Activated effector memory CD4-positive, alpha-beta T cell treated with anti-CD3 and anti-CD28 coated beads, Interleukin-2, amount 50 U/mL, for 16 hours (primary cell): ENCODE measurements around the gene TLNRD1.

Experiments
- DNase-seq: peaks from one replicate; pipeline ENCODE4 v3.0.0-alpha.2; 2020

TLNRD1 gene

GRCh38 chr15:80978685-80979329, 21.9 kb upstream of the TLNRD1 start:
- DNase-seq: no peak

- no peak for DNase-seq
These were observed 21.1 kb upstream of the TLNRD1 start for GRCh38 chr15:80979538-80980200.

- no peak for DNase-seq
These were observed 18.5 kb upstream of the TLNRD1 start for GRCh38 chr15:80982205-80982604.

GRCh38 chr15:80982839-80983238, 17.9 kb upstream of the TLNRD1 start:
- no peak for DNase-seq

DNA sequence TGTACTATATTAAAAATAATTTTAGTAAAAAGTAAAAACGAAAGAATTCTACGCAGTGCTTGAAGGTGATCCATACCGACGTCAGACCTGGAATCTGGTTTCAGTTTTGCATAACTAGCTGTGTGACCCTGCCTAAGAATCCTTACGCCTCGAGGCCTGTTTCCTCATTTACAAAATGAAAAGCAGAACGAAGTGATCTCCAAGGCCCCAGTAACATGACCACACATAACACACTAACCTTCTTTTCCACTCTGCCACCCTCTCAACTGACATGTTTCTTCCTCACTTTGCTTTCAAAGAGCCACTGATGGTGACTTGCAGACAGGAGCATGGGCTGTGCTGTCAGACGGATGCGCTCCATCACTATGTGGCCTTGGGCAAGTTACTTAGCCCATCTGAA, 15.9 kb upstream of the TLNRD1 start:
- DNase-seq: no peak

- no peak for DNase-seq
These were observed 14.7 kb upstream of the TLNRD1 start for GRCh38 chr15:80985981-80986380.

- DNase-seq: no peak
These were observed 14.2 kb upstream of the TLNRD1 start for GRCh38 chr15:80986487-80986886.

- no peak for DNase-seq
These were observed 12.5 kb upstream of the TLNRD1 start for GRCh38 chr15:80988148-80988796.

- no peak for DNase-seq
These were observed 11.6 kb upstream of the TLNRD1 start for GRCh38 chr15:80989081-80989517.

GRCh38 chr15:80989518-80990478, 10.9 kb upstream of the TLNRD1 start, which contains the start of gene MESD:
Gene MESD (minus strand): TSS chr15:80989819. CDS start chr15:80989791, 28 bp downstream.
- DNase-seq: peak; percentile 98

- DNase-seq: no peak
These were observed 9.8 kb upstream of the TLNRD1 start for GRCh38 chr15:80990955-80991354.

GRCh38 chr15:80991421-80991820, 9.3 kb upstream of the TLNRD1 start:
- DNase-seq: peak; percentile 44

DNA sequence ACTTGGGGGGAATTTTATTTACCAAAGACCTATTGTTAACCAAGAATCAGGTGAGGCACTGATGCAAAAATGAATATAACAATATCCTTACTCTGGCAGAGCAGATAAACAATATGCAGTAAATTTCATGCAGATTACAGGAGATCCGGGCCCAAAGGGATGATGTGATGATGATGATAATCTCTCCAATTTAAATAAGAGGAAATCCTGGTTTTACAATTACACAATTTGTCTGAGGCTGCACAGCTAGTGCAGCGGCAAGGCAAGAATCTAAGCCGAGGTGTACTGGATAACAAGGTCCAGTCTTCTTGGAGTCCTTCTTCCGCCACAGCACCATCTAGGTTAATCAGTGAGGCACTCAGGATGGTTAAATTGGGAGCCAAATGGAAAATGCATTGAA, 8.7 kb upstream of the TLNRD1 start:
- DNase-seq: no peak

DNA sequence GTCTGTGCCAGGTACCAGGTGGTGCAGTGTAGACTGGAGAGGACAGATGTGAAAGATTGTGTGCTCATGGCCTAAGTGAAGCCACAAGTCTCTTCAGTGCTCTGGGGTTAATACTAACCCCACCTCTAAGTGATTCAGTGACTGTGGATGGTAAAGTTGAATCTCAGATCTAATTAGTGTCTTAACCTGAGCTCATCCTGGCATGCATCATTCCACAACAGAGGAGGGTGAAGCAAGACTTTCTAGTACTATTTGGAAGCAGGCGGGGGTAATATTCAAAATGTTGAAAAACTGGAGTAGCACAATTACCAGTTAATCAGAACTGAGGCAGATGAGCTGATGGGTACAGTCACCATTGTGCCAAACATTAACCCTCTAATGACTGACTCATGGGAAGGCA, 8.3 kb upstream of the TLNRD1 start:
- no peak for DNase-seq

DNA sequence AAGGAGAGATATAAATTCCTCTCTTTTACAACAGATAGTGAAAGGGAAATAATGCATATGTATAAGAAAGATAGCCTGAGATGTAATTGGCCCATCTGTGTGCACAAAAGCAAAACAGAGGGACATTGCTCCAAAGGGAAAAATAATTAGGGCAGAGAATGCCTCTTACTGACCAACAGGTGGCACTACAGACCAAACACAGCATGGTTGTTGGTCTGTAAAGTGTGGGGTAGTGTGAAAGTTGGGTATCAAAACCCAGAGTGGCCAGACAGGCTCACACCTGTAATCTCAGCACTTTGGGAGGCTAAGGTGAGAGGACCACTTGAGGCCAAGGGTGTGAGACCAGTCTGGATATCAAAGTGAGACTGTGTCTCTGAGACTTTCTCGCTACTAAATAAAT, 4.5 kb upstream of the TLNRD1 start:
- DNase-seq: no peak

- DNase-seq: no peak
These were observed 3.0 kb upstream of the TLNRD1 start for GRCh38 chr15:80997692-80998091.

DNA sequence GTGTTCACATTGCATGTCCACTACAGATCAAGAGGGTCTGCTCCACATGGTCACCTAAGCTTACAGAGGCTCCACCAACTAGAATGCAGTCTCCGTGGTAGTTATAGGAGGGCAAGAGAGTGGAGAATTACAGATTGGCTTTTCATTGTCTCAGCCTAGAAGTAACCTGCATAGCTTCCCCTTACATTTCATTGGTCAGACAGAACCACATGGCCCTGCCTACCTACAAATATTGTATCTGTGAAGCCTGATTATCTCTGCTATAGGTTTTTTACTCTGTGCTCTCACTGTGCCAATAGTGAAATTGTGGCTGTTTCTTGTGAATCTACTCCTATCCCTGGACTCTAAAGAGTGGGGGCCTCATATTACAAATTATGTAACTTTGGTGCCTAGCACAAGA, 2.5 kb upstream of the TLNRD1 start:
- no peak for DNase-seq

DNA sequence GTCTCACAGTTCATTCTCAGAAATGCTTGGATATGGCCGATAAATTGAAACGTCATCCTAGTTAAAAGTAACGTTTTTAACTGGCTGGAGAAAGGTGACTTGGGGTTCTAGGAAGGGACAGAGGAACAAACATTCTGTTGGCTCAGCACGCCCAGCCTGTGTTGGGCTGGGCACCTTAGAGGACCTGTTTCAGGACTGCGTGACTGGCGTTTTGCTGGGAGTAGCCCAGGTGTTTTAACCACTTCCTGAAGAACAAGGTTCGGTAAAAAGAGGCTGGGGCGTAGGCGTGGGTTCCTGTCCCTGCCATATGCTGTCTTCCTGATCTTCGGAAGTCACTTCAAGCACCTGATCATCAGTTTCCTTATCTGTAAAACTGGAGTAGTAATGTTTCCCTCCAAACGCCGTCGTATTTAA, 1.1 kb upstream of the TLNRD1 start:
- DNase-seq: peak; percentile 84

GRCh38 chr15:81000144-81000623, 539 bp upstream of the TLNRD1 start:
- DNase-seq: no peak

GRCh38 chr15:81001152-81002008, 657 bp downstream of the TLNRD1 start:
- peak; percentile 84 for DNase-seq

DNA sequence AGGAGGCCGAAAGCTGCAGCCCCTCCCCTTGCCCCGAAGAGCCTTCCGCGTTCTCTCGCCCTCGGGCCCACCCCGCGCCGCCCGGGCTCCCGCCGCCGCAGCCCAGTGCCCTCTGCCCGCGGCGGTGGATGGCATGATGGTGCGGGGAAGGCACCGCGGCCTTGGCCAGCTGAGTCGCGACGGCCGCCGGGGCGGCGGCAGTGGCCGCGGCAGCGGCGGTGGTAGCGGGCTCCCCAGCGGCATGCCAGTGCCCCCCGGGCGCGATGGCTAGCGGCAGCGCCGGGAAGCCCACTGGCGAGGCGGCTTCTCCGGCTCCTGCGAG, 1.2 kb downstream of the TLNRD1 start:
- DNase-seq: no peak
